ENCODE measurements around the gene NR4A3.

Gene NR4A3

DNA sequence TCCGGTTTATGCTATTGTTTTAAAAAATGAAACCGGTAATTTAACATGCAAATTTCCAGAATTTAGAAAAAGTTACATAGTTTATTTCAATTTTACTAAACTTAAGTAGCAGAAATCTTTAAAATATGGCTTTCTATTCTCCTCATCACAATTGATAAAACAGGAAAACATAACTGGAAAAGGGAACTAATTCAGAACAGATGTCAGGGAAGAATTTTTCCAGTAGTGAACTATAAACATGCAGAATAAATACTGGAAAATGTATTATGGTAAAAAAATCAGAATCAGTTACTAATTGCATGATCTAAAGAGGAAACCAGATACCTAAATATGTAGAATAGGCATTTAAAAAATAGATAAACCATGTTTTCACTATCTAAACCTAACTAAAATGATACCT is 7.3 kb upstream of the NR4A3 start:
- no peak for DNase-seq (ENCODE audit: low read depth, low spot score)

DNA sequence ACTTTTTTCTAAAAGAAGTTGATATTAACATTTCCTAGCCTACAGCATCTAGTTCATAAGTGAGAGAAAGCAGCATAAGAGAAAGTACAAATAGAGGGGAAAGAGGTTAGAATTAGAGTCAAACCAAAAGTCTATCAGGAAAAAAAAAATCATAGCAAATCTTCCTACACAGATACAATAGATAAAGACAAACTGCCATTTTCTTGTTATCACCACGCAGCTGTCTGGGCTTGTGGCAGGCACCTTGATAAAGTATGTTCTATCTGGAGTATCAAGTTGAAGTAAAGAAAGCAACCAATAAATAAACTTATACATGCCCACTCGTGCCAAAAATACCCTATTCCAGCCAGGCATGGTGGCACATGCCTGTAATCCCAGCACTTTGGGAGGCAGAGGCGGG is 5.3 kb upstream of the NR4A3 start:
- no peak for DNase-seq (ENCODE audit: low read depth, low spot score)

DNA sequence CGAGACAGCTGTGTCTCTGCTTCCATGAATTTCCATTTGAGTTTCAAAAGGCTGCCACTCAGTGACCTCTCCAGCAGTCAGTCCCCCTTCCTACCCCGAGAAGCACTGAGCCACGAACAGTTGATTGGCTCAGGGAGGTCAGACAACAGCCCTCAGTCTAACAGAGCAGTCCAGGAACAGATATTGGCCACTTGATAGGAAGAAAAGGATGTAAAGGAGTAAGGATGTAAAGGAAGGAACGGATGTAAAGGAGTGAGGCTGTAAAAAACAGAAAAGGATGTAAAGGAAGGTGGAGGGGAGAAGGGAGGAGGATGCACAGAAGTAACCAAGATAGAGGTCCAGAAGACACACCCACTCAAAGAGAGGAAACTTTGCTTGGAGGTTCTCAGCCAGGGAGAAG is 3.2 kb upstream of the NR4A3 start:
- DNase-seq (ENCODE audit: low read depth, low spot score) = no peak

DNA sequence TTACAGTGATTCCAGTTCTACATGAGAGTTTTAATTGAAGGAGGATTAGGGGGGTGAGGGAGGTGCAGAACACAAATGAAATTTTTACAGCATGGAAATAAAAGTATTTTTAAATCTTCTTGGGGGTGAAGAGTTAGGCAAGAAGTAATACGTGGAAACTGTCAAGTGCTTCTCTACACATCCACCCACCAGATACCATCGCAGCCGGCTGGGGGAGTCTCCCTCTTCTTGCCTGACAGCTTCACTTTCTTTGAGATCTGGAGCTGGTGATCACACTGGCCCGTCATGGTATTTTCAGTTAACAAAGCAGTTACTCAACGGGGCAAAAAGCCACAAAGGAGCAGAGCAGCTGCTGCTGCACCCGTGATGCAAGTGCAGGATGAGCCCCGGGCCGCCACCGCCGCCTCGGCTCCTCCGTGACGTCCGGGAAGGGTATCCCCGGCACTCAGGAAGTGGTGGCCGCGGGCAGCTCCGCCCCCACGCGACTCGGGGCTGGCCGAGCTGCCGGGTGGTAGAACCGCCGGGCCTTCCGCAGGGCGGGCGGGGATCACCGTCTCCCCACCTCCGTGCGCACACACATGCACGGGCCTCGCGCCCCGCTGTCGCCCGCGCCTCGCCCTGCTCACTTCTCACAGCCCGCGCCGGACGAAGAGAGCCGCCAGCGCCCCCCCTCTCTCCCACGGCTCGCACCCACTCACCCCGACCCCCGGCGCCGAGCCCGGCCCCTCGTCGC is 2.4 kb upstream of the NR4A3 start:
- peak; percentile 75 for DNase-seq (ENCODE audit: low read depth, low spot score)

DNA sequence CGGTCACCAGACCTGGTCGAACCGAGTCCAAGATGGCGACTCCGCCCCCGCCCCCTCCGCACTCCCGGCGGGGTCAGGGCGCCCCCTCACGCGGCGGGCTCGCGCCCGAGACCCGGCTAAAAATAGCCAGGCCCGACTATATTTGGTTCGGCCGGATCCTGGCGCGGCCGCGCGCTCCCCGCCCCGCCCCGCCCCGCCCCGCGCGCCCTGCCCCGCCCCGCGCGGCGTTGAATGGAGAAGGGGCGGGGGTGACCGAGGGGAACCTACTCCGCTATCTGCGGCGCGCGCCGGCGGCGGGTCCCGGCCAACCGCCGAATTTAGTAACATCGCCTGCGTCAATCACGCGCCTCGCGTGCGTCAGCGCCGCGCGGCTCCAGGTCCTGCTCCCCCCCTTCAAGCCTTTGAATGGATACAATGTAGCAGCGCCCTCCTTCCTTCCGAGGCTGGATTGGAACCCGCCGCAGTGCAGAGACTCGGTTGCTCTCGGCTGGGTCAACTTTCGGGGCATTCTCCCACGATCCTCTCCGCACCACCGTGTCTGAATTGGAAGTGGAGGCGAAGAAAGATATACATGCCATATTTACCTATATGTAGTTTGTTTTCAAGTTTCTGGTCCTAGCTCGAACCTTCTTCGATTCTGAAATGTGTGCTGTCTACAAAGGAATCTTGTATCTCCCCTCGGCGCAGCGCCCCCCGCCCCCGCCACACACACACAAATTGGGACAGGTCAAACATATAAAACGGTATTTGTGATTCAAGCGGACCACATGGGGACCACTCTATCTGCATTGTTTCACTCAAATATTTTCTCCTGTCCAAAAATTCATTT is 1.6 kb upstream of the NR4A3 start:
- DNase-seq (ENCODE audit: low read depth, low spot score) = peak; percentile 72

DNA sequence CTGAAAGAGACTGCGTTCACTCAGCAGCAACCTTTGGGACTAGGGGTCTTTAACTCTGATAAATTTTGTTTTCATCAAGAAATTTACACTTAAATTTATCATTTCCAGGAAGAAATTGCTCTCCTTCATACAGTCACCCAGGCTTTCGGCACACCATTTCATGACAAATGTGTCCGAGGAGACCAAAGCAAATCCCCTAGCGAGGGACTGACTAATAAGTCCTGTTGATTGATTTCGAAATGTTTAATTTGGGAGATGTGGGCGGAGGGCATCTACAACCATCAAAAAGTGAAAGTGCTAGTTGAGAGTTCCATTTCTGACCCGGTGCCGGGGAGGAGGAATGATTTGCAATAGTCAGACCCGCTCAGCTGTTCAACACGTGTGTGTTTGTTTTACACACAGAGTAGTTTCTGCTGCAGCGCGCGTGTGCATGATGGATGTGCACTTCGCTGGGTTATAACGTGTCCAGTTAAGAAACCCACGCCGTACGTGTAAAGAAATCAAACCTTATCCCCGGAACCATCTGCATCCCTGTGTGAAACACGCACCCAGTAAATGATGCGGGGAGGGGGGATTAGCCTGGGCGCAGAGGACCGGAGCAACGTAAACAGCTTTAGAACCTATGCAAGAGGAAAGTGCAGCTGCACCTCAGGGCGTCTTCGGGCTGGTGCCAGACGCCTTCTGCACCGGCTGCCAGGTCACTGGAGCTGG is 845 bp upstream of the NR4A3 start:
- no peak for DNase-seq (ENCODE audit: low read depth, low spot score)

DNA sequence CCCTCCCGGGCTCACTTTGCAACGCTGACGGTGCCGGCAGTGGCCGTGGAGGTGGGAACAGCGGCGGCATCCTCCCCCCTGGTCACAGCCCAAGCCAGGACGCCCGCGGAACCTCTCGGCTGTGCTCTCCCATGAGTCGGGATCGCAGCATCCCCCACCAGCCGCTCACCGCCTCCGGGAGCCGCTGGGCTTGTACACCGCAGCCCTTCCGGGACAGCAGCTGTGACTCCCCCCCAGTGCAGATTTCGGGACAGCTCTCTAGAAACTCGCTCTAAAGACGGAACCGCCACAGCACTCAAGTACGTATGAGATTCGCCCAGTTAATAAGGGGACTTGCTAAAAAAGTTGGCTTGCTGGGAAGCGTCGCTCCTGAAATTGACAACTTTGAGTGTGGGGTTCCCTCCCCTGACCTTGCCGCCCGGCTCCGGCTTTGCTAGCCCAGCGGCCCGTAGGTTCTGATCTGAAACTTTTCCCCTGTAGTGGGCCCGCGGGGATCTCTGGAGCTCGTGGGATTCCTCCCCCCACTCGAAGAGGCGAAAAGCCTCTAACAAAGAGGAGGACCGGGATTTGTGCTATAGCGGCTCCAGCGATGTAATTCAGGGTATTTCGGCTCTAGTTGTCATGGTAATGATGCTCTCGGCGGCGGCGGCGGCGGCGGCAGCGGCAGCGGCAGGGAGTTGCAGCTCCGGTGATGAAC is 572 bp downstream of the NR4A3 start:
- no peak for DNase-seq (ENCODE audit: low read depth, low spot score)

DNA sequence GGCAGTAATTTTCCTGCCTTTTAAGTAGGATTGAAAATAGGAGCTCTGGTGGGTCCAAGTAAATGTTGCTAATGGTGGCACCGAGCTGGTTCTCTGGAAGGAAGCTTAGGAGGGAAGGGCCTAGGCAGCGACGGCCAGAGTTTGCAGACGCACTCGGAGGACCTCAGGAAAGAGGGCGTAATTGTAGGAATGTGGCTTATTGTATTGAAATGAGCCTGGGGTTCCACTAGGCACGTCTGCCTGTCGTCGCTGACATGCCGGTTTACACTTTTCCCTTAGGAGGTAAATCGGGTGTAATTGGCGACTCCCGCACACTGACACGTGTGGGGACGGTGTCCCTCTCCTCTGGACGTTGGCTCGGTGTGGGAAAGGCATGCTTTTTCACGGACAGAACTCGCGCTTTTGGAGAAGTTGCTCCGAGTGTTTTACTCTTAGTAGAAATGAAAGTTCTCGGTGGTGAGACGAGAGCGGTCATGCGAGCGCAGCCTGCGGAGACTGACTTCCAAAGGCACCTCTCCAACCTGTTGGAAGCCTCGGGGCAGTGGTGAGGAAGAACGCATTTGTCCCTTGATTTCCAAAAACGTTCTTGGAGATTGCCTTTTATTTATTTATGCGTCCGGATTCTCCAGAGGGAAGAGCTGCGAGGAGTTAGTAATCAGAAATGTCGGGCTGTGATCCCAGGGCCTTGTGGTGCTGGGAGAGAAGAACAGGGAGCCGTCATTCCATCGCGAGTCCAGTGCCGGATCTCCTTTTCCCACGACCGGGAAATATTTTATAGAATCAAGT is 1.3 kb downstream of the NR4A3 start:
- DNase-seq (ENCODE audit: low read depth, low spot score) = no peak

DNA sequence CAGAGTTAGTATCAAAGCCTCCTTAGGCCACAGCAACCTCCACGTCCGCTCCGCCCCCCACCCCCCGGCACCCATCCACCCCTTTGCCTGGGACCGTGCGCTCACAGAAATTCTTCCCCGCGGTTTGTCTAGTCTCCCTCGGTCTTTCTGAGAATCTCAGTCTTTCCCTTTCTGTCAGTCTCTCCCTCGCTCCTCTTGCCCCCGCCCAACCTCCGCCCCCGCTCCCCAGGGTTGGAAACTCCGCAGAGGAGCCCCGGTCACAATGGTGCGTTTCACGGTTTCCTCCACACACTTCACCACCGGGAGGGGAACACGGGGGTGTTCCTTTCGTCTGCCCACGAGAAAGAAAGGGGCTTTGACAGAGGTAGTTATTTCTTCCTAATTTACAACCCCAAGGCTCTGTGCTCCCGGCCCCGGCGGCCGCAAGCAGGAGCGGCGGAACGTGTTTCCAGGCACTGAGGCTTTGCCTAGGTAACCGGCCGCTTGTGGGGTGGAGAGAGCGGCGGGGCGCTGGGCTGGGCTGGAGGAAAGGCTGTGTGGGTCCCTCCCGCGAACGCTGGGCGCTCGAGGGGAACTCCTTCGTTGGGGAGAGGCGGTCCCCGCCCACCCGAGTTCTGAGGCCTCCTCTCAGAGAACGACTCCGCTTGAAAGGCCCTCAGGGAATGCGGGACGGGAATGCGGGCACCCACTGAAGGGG is 2.1 kb downstream of the NR4A3 start:
- peak; percentile 71 for DNase-seq (ENCODE audit: low read depth, low spot score)

DNA sequence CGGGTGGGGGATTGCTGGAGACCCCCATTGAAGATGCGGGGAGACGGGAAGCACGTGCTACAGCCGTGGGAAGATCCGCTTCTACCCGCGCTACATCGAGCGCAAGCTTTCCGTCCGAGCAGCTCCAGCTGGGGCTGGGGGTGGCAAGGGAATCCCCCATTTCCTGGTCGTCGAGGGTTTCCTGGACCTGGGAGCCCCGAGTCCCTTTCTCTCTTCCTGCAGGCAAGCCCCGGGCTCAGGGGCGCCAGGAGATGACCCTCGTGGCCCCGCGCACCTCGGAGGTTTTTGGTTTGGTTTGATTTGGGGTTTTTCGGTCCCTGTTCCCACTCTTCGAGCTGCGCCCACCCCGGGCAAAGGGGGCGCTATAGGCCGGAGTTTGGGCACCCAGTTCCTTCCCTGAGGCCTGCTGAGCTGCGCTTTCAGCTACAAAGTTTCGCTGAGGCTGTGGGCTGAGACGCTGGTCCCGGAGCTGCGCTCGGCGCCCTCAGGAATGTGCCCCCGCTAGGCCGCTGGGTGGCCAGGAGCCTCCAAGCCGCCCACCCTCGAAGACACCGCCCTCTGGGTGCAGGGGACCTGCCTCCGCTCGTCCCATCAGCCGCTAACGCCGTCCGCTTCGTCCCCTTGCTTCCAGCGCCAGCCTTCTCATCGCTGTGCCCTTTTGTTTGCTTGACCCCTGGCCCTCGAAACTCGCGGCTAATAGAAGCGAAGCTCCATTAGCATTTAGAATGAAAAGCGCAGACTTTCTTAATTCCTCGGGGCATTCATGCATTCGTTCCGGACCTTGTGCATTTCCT is 2.9 kb downstream of the NR4A3 start:
- peak; percentile 48 for DNase-seq (ENCODE audit: low read depth, low spot score)

DNA sequence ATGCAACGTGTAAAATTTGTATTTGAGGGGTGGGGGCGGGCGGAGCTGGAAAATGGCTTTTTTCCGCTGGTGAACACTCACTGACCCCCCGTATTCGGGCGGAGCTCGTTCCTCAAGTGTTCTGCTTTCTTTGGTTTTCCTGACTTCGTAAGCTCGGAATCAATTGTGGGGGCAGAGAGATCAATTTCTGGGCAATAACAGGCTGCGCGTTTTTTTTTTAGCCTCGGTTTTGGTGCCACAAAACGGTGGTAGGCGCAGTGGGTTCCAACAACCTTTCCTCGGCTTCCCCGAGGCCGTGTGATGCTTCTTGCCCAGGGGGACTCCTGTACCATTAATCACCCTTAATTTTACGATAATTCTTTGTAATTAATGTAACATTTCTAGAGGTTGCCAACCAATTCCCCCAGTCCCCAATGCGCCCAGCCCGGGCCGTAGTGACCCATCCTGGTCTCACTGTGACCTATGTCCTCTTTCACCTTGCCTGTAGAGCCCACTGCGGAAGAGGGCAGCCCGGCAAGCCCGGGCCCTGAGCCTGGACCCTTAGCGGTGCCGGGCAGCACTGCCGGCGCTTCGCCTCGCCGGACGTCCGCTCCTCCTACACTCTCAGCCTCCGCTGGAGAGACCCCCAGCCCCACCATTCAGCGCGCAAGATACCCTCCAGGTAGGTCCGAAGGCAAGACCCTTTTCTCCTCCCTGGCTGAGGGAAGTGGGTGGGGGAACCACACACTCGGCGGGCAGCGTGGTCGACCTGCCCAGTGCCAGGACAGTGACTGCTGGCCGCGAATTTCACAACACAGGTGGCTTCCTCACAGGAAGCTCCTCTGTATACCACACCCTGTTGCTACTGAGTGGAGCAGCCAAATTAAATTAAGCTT is 3.7 kb downstream of the NR4A3 start:
- DNase-seq (ENCODE audit: low read depth, low spot score) = no peak

DNA sequence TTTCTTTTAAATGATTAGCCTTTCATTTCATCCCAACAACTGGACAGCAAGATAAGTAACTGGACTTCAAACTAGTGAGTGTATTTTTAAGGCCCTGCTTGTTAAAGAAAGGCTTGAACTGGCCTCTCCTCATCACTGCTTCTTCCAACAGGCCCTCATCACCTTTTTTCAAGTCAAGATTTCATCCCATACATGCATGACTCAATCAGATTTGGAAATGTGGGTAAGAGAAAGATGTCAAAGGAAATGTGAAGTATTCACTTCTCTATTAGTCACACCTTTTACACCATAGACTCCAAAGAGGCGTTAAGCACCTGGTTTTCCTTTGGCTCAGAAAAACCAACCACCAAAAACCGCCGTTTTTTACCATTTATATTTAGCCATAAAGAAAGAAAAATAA is 4.9 kb downstream of the NR4A3 start:
- no peak for DNase-seq (ENCODE audit: low read depth, low spot score)

DNA sequence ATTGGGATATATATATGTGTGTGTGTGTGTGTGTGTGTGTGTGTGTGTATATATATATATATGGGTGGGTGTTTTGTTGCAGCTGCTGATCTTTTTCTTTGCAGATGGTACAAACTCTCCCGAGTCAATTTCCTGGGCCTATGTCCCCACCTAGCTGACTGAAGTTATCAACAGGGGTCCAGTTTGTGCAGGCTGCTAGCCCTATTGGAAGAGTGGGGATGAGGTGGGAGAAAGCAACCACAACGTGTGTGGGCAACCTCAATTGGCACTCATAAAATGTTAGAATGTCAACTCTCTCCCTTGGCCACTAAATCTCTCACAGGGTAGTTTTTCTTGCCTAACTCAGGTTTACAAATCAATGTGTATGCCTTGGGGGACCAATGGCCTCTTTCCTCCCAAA is 5.6 kb downstream of the NR4A3 start:
- DNase-seq (ENCODE audit: low read depth, low spot score) = no peak

DNA sequence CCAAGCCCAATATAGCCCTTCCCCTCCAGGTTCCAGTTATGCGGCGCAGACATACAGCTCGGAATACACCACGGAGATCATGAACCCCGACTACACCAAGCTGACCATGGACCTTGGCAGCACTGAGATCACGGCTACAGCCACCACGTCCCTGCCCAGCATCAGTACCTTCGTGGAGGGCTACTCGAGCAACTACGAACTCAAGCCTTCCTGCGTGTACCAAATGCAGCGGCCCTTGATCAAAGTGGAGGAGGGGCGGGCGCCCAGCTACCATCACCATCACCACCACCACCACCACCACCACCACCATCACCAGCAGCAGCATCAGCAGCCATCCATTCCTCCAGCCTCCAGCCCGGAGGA is 6.3 kb downstream of the NR4A3 start:
- no peak for DNase-seq (ENCODE audit: low read depth, low spot score)

DNA sequence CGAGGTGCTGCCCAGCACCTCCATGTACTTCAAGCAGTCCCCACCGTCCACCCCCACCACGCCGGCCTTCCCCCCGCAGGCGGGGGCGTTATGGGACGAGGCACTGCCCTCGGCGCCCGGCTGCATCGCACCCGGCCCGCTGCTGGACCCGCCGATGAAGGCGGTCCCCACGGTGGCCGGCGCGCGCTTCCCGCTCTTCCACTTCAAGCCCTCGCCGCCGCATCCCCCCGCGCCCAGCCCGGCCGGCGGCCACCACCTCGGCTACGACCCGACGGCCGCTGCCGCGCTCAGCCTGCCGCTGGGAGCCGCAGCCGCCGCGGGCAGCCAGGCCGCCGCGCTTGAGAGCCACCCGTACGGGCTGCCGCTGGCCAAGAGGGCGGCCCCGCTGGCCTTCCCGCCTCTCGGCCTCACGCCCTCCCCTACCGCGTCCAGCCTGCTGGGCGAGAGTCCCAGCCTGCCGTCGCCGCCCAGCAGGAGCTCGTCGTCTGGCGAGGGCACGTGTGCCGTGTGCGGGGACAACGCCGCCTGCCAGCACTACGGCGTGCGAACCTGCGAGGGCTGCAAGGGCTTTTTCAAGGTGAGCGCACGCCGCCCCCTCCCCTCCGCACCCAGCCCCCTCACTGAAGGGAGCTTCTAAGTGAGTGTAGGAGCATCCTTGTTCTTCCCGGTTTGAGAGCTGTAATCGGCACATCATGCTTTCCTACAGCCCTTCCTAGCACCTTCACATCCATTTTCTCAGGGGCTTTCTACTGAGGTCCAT is 6.9 kb downstream of the NR4A3 start:
- DNase-seq (ENCODE audit: low read depth, low spot score) = no peak

DNA sequence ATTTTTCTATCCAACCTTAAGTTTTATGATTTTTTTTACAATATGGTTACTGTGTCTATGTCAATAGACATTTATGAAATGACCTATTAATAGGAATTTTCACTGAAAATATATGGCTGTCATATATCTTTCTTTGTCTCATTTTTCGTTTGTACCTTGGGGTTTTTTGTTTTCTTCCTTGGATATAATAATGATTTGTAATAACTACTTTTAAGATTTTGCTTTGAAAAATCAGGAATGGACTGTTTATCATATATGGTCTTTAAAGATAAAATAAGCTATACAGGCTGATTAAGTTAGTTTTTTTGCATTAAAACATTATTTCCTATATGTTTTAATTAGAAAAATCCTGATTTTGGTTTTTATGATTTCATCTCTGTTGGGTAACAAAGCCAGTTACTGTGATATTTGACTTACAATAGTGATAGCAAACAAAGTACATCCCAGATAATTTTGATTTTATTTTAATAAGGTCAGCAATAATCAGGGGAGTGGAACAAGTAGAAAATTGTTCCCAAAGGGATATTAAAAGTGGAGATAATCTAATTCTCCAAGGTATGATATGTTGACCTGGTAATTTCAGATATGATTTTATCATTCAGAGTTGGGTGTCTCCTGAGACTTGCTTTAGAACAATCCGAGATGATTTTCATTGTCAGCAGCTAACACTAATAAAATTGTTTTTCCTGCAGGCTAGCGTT is 10.3 kb downstream of the NR4A3 start:
- DNase-seq (ENCODE audit: low read depth, low spot score) = no peak

DNA sequence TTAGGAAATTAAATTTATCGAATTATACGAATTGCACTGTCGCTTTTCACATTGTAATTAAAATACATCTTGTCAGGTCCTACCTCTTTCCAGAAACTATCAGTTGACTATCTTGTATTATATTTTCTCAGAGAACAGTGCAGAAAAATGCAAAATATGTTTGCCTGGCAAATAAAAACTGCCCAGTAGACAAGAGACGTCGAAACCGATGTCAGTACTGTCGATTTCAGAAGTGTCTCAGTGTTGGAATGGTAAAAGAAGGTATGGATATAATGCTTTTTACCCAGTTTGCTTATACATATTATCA is 10.8 kb downstream of the NR4A3 start:
- DNase-seq (ENCODE audit: low read depth, low spot score) = no peak

DNA sequence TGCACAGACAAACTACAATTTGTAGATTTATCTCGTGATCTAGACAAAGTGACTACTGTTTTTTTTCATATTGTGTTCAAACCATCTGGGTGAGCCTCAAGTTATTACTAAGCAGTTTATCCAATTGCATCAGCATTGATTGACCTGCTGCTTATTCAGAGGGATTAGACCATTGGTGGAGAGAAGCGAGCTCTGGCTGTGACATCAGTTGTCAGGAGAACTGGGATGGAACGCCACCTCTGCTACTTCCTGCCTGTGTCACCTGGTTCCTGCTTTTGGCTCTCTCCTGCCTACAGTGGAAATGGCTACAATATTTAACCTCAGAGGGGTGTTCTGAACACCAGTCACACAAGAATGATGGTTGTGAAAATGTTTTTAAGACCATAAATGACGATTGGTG is 12.1 kb downstream of the NR4A3 start:
- no peak for DNase-seq (ENCODE audit: low read depth, low spot score)

Data from activated naive CD8-positive, alpha-beta T cell treated with anti-CD3 and anti-CD28 coated beads, Interleukin-2, amount 50 U/mL, for 16 hours (primary cell).